CD4-positive, alpha-beta T cell treated with Interleukin-4 for 4 hours (primary cell): ENCODE measurements around the gene PTGES2.

Source experiments
- DNase-seq: peaks from one replicate; pipeline ENCODE4 v3.0.0-alpha.2; 2020

PTGES2 gene

GRCh38 chr9:128127568-128127989, at the start of gene PTGES2:
Gene PTGES2, minus strand, starts transcription at chr9:128127729. Its CDS starts 12 bp downstream, at chr9:128127717.
- peak; percentile 81 for DNase-seq

- no peak for DNase-seq
Observed at GRCh38 chr9:128175726-128176125, 48.2 kb upstream of the PTGES2 start.

DNA sequence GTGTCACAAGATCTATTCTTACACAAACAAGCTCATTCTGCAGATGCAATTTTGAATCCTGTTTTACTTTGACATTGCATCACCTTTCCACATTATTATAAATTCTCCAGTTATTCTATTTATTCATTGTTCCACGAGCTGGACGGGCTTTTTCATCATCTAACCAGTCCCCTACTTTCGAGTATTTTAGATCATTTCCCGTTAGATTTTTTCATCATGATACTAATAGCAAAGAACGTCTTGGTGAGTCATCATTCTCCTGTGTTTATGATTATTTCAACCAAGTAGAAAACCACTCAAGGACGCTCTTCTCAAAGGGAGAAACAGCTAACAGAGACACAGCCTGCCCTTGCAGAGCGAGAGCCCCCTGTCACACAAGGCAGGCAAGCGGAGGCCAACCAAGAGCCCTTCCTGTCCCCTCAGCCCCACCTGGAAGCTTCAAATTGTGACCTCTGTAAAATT, 47.6 kb upstream of the PTGES2 start:
- DNase-seq, result no peak

DNA sequence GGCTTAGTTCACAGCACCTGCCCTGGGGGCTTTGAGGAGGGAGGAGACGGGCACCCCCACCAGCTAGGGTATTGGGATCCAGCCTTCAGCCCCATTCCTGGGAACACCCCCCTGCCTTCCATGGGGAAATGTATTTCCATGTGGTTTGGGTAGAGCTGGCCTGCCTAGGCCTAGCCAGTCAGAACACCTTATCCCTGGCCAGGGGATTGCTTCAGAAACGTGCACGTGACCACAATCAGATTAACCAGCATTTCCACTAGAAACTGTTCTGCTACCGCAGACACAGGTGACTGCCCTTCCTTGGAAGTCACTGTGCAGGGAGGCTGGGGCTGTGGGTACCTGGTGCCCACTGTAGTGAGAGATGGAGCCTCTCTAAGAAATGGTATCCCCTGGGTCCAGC, 46.5 kb upstream of the PTGES2 start:
- no peak for DNase-seq

DNA sequence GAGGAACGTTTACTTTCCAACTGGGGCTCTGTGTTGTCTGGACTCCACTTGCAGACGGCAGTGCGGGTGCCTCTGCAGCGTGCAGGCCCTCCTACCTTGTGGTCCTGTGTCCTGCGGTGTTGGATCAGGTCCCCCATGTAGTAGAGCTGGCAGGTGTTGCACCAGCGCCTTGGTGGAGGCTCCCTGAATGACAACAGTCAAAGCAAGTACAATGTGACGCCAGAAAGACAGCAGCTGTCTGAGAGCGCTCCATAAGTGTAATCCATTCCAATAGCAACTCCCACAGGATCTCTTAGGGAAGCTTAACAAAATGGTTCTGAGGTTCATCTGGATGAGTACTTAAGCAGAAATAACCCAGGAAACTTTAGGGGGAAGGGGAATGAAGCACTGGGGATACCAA, 42.4 kb upstream of the PTGES2 start:
- no peak for DNase-seq

- no peak for DNase-seq
Observed at GRCh38 chr9:128169492-128169891, 42.0 kb upstream of the PTGES2 start.

GRCh38 chr9:128168731-128169308, 41.3 kb upstream of the PTGES2 start:
- DNase-seq, result no peak

GRCh38 chr9:128167209-128167608, 39.7 kb upstream of the PTGES2 start:
- no peak for DNase-seq

DNA sequence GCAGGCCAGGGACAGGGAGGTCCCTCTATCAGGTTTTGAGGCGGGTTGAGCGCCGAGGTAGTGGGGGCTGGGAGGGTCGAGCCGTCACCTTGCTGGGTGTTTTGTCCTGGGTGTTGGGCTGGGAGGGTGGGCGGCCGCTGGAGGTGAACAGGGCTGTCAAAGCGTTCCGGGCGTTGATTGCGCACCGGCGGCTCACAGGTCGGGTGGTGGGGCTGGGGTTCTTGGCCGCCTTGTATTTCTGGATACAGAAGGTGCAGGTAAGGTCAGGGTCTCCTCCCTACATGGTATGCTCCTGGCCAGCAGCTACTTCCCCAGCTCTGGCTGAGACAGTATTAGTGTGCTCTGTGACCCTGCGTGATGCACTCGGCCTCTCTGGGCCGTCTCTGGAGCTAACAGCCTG, 38.6 kb upstream of the PTGES2 start:
- DNase-seq, result no peak

DNA sequence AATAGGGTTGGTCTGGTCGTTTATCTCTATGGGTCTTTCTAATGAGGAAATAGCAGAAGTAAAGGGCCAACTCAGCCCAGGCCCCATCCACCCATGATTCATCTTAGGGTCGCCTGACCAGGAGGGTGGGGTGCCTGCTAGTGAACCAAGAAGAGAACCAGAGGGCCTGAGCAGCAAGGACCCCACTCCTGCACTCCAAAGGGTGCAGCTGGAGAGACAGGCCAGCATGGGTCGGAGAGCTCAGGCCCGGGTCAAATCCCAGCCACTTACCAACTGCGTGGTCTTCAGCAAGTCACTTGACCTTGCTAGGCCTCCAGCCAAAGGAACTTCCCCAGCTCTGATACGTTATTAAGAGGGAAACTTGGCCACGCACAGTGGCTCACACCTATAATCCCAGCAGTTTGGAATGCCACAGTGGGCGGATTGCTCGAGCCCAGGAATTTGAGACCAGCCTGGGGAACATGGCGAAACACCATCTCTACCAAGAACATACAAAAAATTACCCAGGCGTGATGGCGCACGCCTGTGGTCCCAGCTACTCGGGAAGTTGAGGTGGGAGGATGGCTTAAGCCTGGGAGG, 36.9 kb upstream of the PTGES2 start:
- DNase-seq, result no peak

DNA sequence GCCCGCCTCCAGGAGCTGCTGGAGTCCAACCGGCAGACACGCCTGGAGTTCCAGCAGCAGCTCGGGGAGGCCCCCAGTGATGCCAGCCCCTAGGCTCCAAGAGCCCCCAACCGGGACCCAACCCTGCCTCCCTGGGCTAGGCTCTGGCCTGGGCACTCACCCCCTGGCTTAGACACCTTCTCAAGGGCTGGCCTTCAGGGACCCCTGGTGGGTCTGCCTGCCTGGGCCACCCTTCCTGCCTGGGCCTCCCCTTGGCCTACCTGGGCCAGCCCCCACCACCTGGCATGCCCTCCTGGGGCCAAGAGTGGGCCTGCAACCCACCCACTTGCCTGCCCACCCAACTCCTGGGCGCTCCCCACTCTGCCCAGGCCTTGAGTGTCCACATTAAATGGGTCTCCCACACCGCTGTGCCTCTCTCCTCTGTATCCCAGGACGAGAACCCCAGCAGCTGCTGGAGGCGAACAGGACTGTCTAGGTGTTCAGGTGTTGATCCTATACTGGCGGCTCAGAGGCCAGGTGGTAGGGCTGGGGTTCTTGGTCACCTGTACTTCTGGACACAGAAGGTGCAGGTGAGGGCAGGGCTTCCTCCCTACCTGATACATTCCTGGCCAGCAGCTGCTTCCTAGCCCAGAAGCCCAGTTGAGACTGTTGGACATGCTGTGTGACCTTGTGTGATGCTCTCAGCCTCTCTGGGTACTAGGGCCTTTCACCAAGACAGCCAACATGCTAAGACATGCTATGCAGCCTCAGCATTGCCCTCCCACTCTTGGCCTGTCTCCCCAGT, 36.2 kb upstream of the PTGES2 start:
- DNase-seq, result no peak

- DNase-seq, result no peak
Observed at GRCh38 chr9:128163027-128163515, 35.5 kb upstream of the PTGES2 start.

GRCh38 chr9:128162215-128163026, 34.9 kb upstream of the PTGES2 start:
- no peak for DNase-seq

DNA sequence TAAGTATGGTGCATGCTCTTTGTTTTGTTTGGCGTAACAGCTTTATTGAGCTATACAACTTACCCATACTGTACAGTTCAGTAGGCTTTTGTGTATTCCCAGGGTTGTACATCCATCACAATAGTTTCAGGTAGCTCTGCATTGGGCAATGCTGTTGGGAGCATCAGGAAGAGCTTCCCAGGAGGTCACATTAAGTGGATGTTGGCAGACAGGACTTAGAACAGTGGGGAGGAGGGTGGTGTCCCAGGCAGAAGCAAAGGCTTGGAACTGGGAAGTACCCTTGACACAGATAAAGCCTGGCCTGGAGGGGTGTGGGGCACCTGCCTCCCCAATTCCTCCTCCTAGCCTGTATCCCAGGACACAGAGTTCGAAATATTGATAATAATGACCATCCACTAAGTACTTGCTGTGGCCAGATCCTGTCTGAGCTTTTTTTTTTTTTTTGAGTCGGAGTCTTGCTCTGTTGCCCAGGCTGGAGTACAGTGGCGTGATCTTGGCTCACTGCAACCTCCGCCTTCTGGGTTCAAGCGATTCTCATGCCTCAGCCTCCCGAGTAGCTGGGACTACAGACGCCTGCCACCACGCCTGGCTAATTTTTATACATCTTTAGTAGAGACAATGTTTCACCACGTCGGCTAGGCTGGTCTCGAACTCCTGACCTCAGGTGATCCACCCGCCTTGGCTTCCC, 33.8 kb upstream of the PTGES2 start:
- DNase-seq, result no peak

DNA sequence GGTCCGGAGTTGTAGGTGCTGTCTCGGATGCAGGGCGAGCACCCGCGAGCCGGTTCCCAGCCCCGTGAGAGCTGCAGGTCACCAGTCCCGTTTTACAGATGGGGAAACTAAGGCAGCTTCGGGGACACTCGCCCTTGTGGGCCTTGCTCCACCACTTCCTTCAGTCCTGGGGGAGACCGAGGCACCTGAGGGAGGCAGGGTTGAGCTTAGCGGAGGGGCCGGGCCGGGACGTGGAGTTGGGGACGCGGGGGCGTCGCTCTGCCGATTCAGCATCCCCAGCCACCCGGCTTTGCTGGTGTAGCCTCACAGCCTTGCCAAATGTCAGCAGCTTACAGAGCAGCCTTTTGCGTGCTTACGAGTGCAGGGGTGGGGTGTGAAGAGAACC, 33.1 kb upstream of the PTGES2 start:
- peak; percentile 11 for DNase-seq

- peak; percentile 89 for DNase-seq
Observed at GRCh38 chr9:128159784-128160602, 32.5 kb upstream of the PTGES2 start, which contains the start of gene BBLN. Gene BBLN, plus strand, starts transcription at chr9:128160265. Its CDS starts 143 bp downstream, at chr9:128160408.

DNA sequence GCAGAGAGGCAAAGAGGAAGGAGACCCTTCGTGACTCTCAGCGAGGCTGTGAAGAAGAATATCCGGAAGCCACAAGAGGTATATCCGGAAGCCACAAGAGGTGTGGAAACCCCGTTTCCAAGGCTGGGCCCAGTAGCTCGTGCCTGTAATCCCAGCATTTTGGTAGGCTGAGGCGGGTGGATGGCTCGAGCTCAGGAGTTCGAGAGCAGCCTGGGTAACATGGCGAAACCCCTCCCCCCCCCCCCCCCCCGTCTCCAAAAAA, 31.9 kb upstream of the PTGES2 start:
- peak; percentile 60 for DNase-seq

- no peak for DNase-seq
Observed at GRCh38 chr9:128155736-128156500, 28.4 kb upstream of the PTGES2 start.

DNA sequence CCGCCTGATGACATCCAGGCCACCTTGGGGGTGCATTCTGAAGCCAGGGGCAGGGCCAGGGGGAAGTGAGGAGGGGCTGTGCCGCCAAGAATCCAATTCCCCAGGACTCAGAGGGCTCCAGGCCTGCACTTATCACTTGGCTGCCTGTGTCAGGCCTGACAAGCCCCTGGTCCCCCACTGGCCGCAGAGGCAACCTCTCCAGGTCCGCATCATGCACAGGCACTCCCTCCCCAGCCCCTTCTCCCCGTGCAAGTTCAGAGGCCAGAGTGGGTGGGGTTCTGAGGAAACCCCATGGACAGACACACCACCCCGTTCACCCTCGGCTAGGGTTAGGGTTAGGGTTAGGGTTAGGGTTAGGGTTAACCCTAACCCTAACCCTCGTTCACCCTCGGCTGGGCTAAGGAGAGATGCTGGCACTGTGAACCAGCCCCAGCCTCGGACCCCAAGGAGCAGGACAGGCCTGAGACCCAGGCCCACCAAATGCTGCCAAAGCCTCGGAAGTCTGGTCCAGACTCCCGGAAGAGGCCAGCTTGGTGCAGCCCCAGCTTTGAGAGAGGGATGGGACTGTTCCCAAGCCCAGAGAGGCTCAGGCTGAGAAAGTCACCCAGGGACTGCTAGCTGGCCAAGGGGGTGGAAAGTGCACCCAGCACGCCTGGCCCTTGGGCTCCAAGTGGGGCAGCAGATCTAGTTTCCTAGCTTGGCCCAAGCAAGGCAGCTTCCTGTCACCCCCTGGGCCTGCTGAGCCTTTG, 26.6 kb upstream of the PTGES2 start:
- no peak for DNase-seq
